Brain pericyte (primary cell): Measurements from ENCODE around the gene SDCCAG8.

Experiments used
- DNase-seq: peaks from one replicate; pipeline ENCODE4 v3.0.0-alpha.2; 2012; ENCODE audit warnings: low read depth, low spot score

Gene SDCCAG8

GRCh38 chr1:243455760-243456651 is 200.2 kb downstream of the SDCCAG8 start:
- DNase-seq: no peak

- no peak for DNase-seq
These were observed 201.6 kb downstream of the SDCCAG8 start for GRCh38 chr1:243457363-243457982.

GRCh38 chr1:243459059-243459458 is 203.2 kb downstream of the SDCCAG8 start:
- DNase-seq: no peak

GRCh38 chr1:243461700-243462099 is 205.9 kb downstream of the SDCCAG8 start:
- DNase-seq: no peak

GRCh38 chr1:243462929-243463697 is 207.3 kb downstream of the SDCCAG8 start:
- DNase-seq: no peak

- DNase-seq: no peak
These were observed 209.2 kb downstream of the SDCCAG8 start for GRCh38 chr1:243465081-243465480.

GRCh38 chr1:243465738-243466137 is 209.9 kb downstream of the SDCCAG8 start:
- no peak for DNase-seq

GRCh38 chr1:243469497-243469896 is 213.7 kb downstream of the SDCCAG8 start:
- DNase-seq: no peak

GRCh38 chr1:243470502-243470901 is 214.7 kb downstream of the SDCCAG8 start:
- no peak for DNase-seq

GRCh38 chr1:243471026-243471685 is 215.3 kb downstream of the SDCCAG8 start:
- no peak for DNase-seq

- no peak for DNase-seq
These were observed 216.2 kb downstream of the SDCCAG8 start for GRCh38 chr1:243471754-243472745.

- no peak for DNase-seq
These were observed 217.6 kb downstream of the SDCCAG8 start for GRCh38 chr1:243473227-243474135.

- no peak for DNase-seq
These were observed 218.5 kb downstream of the SDCCAG8 start for GRCh38 chr1:243474136-243474881.

GRCh38 chr1:243474906-243475305 is 219.1 kb downstream of the SDCCAG8 start:
- DNase-seq: no peak

GRCh38 chr1:243475966-243476365 is 220.1 kb downstream of the SDCCAG8 start:
- no peak for DNase-seq

GRCh38 chr1:243477731-243478290 is 222.0 kb downstream of the SDCCAG8 start:
- no peak for DNase-seq

GRCh38 chr1:243481101-243481500 is 225.3 kb downstream of the SDCCAG8 start:
- DNase-seq: no peak
